K562 (cell line): ENCODE measurements around the gene ARF4. TPM values are rescaled to one million over a fixed set of nuclear protein-coding genes. Genes with fewer than 3 reads are reported as not detected.

Experiments used
- CBX2 ChIP-seq: fragments of 200-600 bp; sonication (generic); IDR thresholded peaks from one replicate; pipeline ENCODE4 v1.6.1; 2012; ENCODE audit warnings: mild to moderate bottlenecking, low read length, inconsistent platforms; ENCODE audit not compliant: insufficient read depth, poor library complexity, severe bottlenecking
- CC2D1A ChIP-seq: fragments of 450-650 bp; IDR thresholded peaks from 2 replicates; pipeline ENCODE4 v1.6.1; 2017; ENCODE audit warnings: mild to moderate bottlenecking
- E2F5 ChIP-seq: sonication (generic); formaldehyde crosslinking; IDR thresholded peaks from 2 replicates; pipeline ENCODE4 v1.8.0; 2022; ENCODE audit warnings: mild to moderate bottlenecking, missing genetic modification reagents
- HMG20A ChIP-seq: fragments of 450-650 bp; formaldehyde crosslinking; conservative IDR thresholded peaks from 2 replicates; pipeline ENCODE4 v1.4.0; 2020; ENCODE audit warnings: mild to moderate bottlenecking, mixed read lengths
- ILK ChIP-seq: fragments of 450-650 bp; IDR thresholded peaks from 2 replicates; pipeline ENCODE4 v1.6.1; 2016; ENCODE audit warnings: missing genetic modification characterization, low read depth, mild to moderate bottlenecking, missing compliant biosample characterization, moderate library complexity, borderline replicate concordance
- JUNB ChIP-seq: fragments of 450-650 bp; formaldehyde crosslinking; conservative IDR thresholded peaks from 2 replicates; pipeline ENCODE4 v1.4.0; 2020; ENCODE audit warnings: mild to moderate bottlenecking
- PKNOX1 ChIP-seq: fragments of 450-650 bp; IDR thresholded peaks from 2 replicates; pipeline ENCODE4 v1.6.1; 2016
- RAD51 ChIP-seq: fragments of 450-650 bp; IDR thresholded peaks from 2 replicates; pipeline ENCODE4 v1.7.1; 2016; ENCODE audit warnings: low read depth, mild to moderate bottlenecking, borderline replicate concordance
- RERE ChIP-seq: sonication (generic); formaldehyde crosslinking; IDR thresholded peaks from 2 replicates; pipeline ENCODE4 v1.8.0; 2023; ENCODE audit warnings: missing genetic modification reagents, mild to moderate bottlenecking, borderline replicate concordance
- SMARCB1 ChIP-seq: IDR thresholded peaks from 2 replicates; pipeline ENCODE4 v1.6.1; 2011; ENCODE audit warnings: improper control_type of control experiment, low read depth; ENCODE audit not compliant: insufficient read length
- TBP ChIP-seq: optimal IDR thresholded peaks from 2 replicates; pipeline ENCODE3; 2011; ENCODE audit warnings: low read depth, low read length, improper control_type of control experiment
- TCF3 ChIP-seq: sonication (generic); formaldehyde crosslinking; IDR thresholded peaks from 2 replicates; pipeline ENCODE4 v1.4.0; 2020; ENCODE audit warnings: mild to moderate bottlenecking, missing genetic modification reagents
- UBTF ChIP-seq, 2 experiments: IDR thresholded peaks; 2 replicates each; pipeline ENCODE4 v1.6.1; 2012; ENCODE audit warnings: improper control_type of control experiment in 2 of 2, low read depth in 2 of 2, low read length in 2 of 2, borderline replicate concordance in 1 of 2
- XRCC4 ChIP-seq: IDR thresholded peaks from one replicate; pipeline ENCODE4 v1.6.1; 2011; ENCODE audit not compliant: insufficient read depth, insufficient read length; ENCODE audit errors: extremely low read depth
- ZNF655 ChIP-seq: fragments of 250-450 bp; sonication (Bioruptor Pico); IDR thresholded peaks from 2 replicates; pipeline ENCODE4 v1.5.0; 2021
- polyA plus RNA-seq, 8 experiments: library from polyadenylated mRNA; depleted of rRNA in 4 of 8; stranded (reverse) in 5 of 8; unstranded in 3 of 8; fragments of >200 nt; fragmentation: Nextera tagmentation in 2 of 8; fragmentation: Illumina TruSeq in 1 of 8; extraction: Ambion mirVana in 2 of 8; extraction: Trizol in 1 of 8; gene quantifications; 2 replicates each; pipeline versions ENCODE4 v1.2.1 to v1.2.3, GENCODE V29; 2011 to 2014; ENCODE audit warnings: inconsistent platforms in 1 of 8, missing spikeins in 1 of 8
- total RNA-seq, 7 experiments: library from RNA; depleted of rRNA in 6 of 7; stranded (reverse); fragments of >200 nt in 6 of 7; fragmentation: Illumina TruSeq in 2 of 7; extraction: Trizol in 2 of 7; gene quantifications; 2 replicates each; pipeline versions ENCODE4 v1.2.1 to v1.2.3, GENCODE V29; 2011 to 2021; ENCODE audit warnings: low replicate concordance in 1 of 7

Gene ARF4
- total and polyA plus RNA-seq, 9 of the 15 experiments (the other 6 are each of a cell fraction or from before 2014, with no cell fraction given), result 41.1 to 273 (median 83.8) TPM

- TF ChIP-seq ZNF655 (CRISPR knock-in tag) (no peak), UBTF (IDR thresholded peaks at IDR 0.05; ENCODE audit: borderline replicate concordance in 1 of 2, low read depth in 2 of 2, low read length in 2 of 2) (peak in 1 of 2 experiments; percentile 67; a peak in 1 of 4 replicates), TBP (peak; percentile 81), SMARCB1 (no peak), CC2D1A (peak; percentile 92), HMG20A (CRISPR knock-in tag) (no peak), CBX2 (no peak), ILK (tag) (0 out of 2 replicates have a peak, but pooled peaks have one; percentile 21), RAD51 (peak; percentile 94), E2F5 (no peak), TCF3 (CRISPR knock-in tag) (no peak), PKNOX1 (peak; percentile 30; the same call in 1 of the 2 replicates), XRCC4 (no peak), JUNB (CRISPR knock-in tag) (no peak), RERE (CRISPR knock-in tag) (no peak)
Measured at GRCh38 chr3:57555738-57556458, 41.2 kb downstream of the ARF4 start, which contains the start of gene PDE12 (continued).
